Testis (tissue), 3 donors: Measurements from ENCODE around the gene ERC2. TPM values are rescaled to one million over a fixed set of nuclear protein-coding genes. Genes with fewer than 3 reads are reported as not detected.

Experiments used
- DNase-seq: peaks from one replicate; pipeline ENCODE4 v3.0.0-alpha.2; 2019
- H3K27ac ChIP-seq, 2 donors: fragments of 200-600 bp; sonication (generic); one replicate each; pipeline ENCODE4 v1.5.1; 2019
- H3K27me3 ChIP-seq: fragments of 200-600 bp; sonication (generic); one replicate; pipeline ENCODE4 v1.5.1; 2019
- H3K36me3 ChIP-seq: fragments of 200-600 bp; sonication (generic); one replicate; pipeline ENCODE4 v1.5.1; 2017; ENCODE audit warnings: low read depth; ENCODE audit errors: missing control alignments
- H3K4me1 ChIP-seq: fragments of 200-600 bp; sonication (generic); one replicate; pipeline ENCODE4 v1.5.1; 2019
- H3K4me3 ChIP-seq, 2 donors: fragments of 200-600 bp; sonication (generic); one replicate each; pipeline ENCODE4 v1.5.1; 2017 to 2019
- H3K9me3 ChIP-seq: fragments of 200-600 bp; sonication (generic); one replicate; pipeline ENCODE4 v1.5.1; 2017
- POLR2A ChIP-seq: fragments of 450-650 bp; IDR thresholded peaks from one replicate; pipeline ENCODE4 v1.6.1; 2017; ENCODE audit warnings: antibody characterized with exemption, mild to moderate bottlenecking, moderate library complexity
- WGBS, 2 donors: methylation state at CpG; one replicate each; pipeline ENCODE4 v1.1.5; 2018; 5-methylcytosine and 5-hydroxymethylcytosine counted together
- intact Hi-C: fragments of 100-400 bp; cut with DNase I; formaldehyde crosslinking; loops from one replicate; pipeline ENCODE4 v1.15.1; 2023; ENCODE audit warnings: low total_unique reads
- polyA plus RNA-seq: library from polyadenylated mRNA; stranded (reverse); fragments of 350-450 nt; fragmentation: Illumina TruSeq; extraction: RNeasy Lipid Tissue Mini Kit (QIAGEN cat#74804); gene quantifications from one replicate; pipeline ENCODE4 v1.2.3, GENCODE V29; 2014; ENCODE audit warnings: low read depth, low replicate concordance; ENCODE audit not compliant: insufficient read depth
- total RNA-seq, 2 donors: library from RNA; depleted of rRNA; stranded (reverse); fragments of >200 nt; gene quantifications; one replicate each; pipeline ENCODE4 v1.2.3, GENCODE V29; 2016
- TF ChIP-seq, protein P1 (sequence below), 3 experiments: fragments of 450-650 bp in 2 of 3; fragments of 200-600 bp in 1 of 3; sonication (generic) in 1 of 3; IDR thresholded peaks; one replicate each; pipeline ENCODE4 v1.5.1; 2016 to 2019; ENCODE audit warnings: antibody characterized with exemption in 3 of 3, mild to moderate bottlenecking in 2 of 3, moderate library complexity in 1 of 3

The ERC2 gene
- total and polyA plus RNA-seq, 3 donors from 2014 or later: 1.9 to 6.1 (median 5.9) TPM

DNA sequence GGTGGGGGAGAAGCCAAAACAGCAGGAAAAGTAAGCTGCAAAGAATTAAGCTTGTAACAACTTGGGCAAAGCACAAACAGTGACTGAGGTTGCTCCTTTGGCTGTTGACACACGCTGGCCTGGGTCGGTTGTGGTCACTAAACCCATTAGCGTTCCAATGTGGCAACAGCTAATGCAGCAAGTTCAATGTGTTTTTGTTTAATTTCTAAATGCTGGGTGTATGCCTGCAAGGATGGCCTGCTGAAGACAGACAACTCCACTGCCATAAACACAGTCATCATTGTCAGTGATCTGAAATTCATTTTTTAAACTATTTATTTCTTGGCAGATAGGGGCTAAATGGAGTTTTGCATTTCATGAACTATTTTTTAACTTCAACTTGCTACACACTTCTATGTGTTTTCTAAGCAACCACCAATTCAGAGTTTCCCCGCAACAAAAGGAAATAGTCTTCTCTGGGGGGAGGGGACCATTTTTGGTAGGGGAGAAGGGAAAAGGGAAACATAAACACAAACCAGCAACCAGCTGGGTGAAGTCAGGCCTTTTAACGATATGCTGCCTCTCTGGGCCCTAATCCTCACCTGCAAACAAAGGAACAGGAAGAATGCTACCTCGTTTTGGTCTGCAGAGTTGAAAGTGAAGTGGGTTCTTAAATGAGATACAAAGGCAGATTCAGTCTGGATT lies 946.4 kb downstream of the ERC2 start:
- no peaks in the 10 kb centered on the region for H3K27me3 ChIP-seq
- intact Hi-C loops: no loop called here
- 64 to 68% methylated on average over 6 of the region's 6 CpGs for WGBS, 2 donors
- H3K4me3 ChIP-seq: no peak overlapping the region
- no peaks in the 10 kb centered on the region for H3K36me3 ChIP-seq
- TF ChIP-seq POLR2A: no peak
- TF ChIP-seq, protein P1, sequence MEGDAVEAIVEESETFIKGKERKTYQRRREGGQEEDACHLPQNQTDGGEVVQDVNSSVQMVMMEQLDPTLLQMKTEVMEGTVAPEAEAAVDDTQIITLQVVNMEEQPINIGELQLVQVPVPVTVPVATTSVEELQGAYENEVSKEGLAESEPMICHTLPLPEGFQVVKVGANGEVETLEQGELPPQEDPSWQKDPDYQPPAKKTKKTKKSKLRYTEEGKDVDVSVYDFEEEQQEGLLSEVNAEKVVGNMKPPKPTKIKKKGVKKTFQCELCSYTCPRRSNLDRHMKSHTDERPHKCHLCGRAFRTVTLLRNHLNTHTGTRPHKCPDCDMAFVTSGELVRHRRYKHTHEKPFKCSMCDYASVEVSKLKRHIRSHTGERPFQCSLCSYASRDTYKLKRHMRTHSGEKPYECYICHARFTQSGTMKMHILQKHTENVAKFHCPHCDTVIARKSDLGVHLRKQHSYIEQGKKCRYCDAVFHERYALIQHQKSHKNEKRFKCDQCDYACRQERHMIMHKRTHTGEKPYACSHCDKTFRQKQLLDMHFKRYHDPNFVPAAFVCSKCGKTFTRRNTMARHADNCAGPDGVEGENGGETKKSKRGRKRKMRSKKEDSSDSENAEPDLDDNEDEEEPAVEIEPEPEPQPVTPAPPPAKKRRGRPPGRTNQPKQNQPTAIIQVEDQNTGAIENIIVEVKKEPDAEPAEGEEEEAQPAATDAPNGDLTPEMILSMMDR (IDR thresholded peaks at IDR 0.05): no peak
- H3K27ac ChIP-seq: no peak overlapping the region
- no peak for DNase-seq
- H3K9me3 ChIP-seq: no peaks in the 10 kb centered on the region
- no peaks in the 10 kb centered on the region for H3K4me1 ChIP-seq

DNA sequence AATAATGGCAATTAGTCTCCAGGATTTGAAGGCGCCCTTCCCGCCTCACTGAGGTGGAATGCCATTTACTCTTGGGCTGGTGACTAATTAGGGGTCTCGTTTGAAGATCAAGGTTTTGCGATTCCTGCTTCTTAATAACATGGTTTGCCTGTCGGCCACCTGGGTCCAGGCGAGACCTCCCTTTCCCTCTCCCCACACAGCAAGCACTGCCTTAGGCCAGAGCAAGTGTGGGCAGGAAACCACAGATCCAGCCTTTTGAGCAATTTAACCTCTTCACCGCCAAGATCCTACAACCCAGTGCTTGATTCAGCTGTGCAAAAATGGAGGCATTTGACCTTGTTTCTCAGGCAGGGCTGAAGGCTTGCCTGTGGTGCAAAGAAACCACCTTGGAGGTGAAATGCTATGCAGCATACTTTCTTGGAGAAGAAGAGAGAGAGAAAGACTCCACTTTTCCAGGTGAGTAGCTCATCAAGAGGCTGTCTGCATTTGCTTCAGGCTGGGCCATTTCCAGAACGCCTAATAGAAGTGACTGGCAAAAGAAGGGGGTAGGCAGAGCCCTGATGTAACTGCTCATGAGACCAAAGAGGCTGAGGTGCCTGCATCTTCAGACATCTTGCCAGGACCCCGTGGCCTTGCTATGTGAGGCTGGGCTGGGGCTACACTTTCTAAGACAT lies 947.1 kb downstream of the ERC2 start:
- WGBS, 2 donors: 79 to 93% methylated on average over 9 of the region's 9 CpGs

DNA sequence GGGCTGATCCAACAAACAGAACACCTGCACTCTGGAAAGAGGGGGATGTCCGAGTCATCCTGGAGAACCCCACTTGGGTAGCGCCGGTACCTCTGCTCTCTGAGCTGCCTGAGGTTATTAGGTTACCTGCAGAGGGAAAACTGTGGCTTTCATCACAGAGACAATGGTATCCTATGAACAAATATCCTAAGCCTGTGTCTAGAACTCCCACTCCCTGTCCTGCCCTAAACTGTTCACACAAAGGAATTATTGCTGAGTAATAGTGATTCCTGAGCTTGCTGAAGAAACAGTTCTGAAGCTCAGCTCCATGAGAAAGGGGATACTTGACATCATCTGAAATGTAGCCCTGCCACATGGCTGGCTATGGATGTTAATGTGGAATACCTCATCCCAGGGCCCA lies 949.2 kb downstream of the ERC2 start:
- Histone ChIP-seq H3K36me3 (no peaks in the 10 kb centered on the region), H3K27ac (no peak overlapping the region), H3K4me1 (no peaks in the 10 kb centered on the region), H3K9me3 (no peaks in the 10 kb centered on the region), H3K4me3 (no peak overlapping the region), H3K27me3 (no peaks in the 10 kb centered on the region)
- no peak for TF ChIP-seq POLR2A
- TF ChIP-seq, protein P1 (IDR thresholded peaks at IDR 0.05): no peak
- WGBS, 2 donors: 96 to 100% methylated on average over 3 of the region's 3 CpGs
- intact Hi-C loops: no loop called here
- no peak for DNase-seq

More for the DNA sequence above, 947.1 kb downstream of the ERC2 start:
- Histone ChIP-seq H3K9me3 (no peaks in the 10 kb centered on the region), H3K27ac (no peak overlapping the region), H3K4me1 (no peaks in the 10 kb centered on the region), H3K36me3 (no peaks in the 10 kb centered on the region), H3K4me3 (no peak overlapping the region), H3K27me3 (no peaks in the 10 kb centered on the region)
- no peak for DNase-seq
- intact Hi-C loops: no loop called here
- TF ChIP-seq POLR2A: no peak
- TF ChIP-seq, protein P1 (IDR thresholded peaks at IDR 0.05): no peak

DNA sequence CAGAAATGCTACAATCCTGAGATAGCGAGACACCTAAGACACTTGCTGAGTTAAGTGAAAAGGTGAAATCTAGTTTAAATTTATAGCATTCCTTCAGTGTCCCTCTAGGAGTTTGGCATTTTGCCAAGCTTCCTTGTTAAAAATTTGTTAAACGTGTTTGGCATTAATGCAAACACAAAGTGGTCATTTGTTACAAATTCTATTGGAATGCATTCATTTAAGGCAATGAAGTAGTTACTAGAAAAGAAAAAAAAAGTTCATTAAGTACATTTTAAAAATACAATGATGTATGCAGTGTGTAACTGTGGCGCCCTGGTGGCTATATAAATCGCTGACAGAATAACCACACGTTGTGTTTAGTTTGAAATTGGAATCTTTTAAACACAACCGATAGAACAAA lies 949.8 kb downstream of the ERC2 start:
- Histone ChIP-seq H3K27me3 (no peaks in the 10 kb centered on the region), H3K4me3 (no peak overlapping the region), H3K36me3 (no peaks in the 10 kb centered on the region), H3K9me3 (no peaks in the 10 kb centered on the region), H3K4me1 (no peaks in the 10 kb centered on the region), H3K27ac (no peak overlapping the region)
- no peak for TF ChIP-seq POLR2A
- TF ChIP-seq, protein P1 (IDR thresholded peaks at IDR 0.05): no peak
- intact Hi-C loops: no loop called here
- 72 to 73% methylated on average over 6 of the region's 6 CpGs for WGBS, 2 donors
- no peak for DNase-seq
